NCI-H774 (cell line): Measurements from ENCODE around the gene TREM1.

Experiments used
- DNase-seq: peaks from one replicate; lab custom pipeline; 2025; lab: John Stamatoyannopoulos, UW

TREM1 gene

GRCh38 chr6:41294214-41294872, 7.9 kb upstream of the TREM1 start:
- no peak for DNase-seq

GRCh38 chr6:41291717-41292116, 5.2 kb upstream of the TREM1 start:
- DNase-seq = no peak

GRCh38 chr6:41289815-41290214, 3.3 kb upstream of the TREM1 start:
- DNase-seq = no peak

GRCh38 chr6:41288754-41289129, 2.3 kb upstream of the TREM1 start:
- no peak for DNase-seq

GRCh38 chr6:41288030-41288753, 1.7 kb upstream of the TREM1 start:
- peak; percentile 96 for DNase-seq

- DNase-seq = no peak
Measured at GRCh38 chr6:41284726-41285125, 1.8 kb downstream of the TREM1 start.

GRCh38 chr6:41283600-41283999, 2.9 kb downstream of the TREM1 start:
- DNase-seq = no peak

- DNase-seq = no peak
Measured at GRCh38 chr6:41280381-41281057, 6.0 kb downstream of the TREM1 start.

- DNase-seq = peak; percentile 68
Measured at GRCh38 chr6:41278699-41279405, 7.6 kb downstream of the TREM1 start.

GRCh38 chr6:41277605-41278004, 8.9 kb downstream of the TREM1 start:
- DNase-seq = no peak

- no peak for DNase-seq
Measured at GRCh38 chr6:41275489-41275888, 11.0 kb downstream of the TREM1 start.

GRCh38 chr6:41274256-41274655, 12.2 kb downstream of the TREM1 start:
- no peak for DNase-seq

- no peak for DNase-seq
Measured at GRCh38 chr6:41273714-41274113, 12.8 kb downstream of the TREM1 start.

GRCh38 chr6:41272591-41273240, 13.8 kb downstream of the TREM1 start:
- no peak for DNase-seq

- no peak for DNase-seq
Measured at GRCh38 chr6:41271901-41272395, 14.5 kb downstream of the TREM1 start.

GRCh38 chr6:41269716-41270115, 16.8 kb downstream of the TREM1 start:
- DNase-seq = no peak

- DNase-seq = no peak
Measured at GRCh38 chr6:41269166-41269565, 17.3 kb downstream of the TREM1 start.

GRCh38 chr6:41268478-41268877, 18.0 kb downstream of the TREM1 start:
- no peak for DNase-seq

- DNase-seq = no peak
Measured at GRCh38 chr6:41266541-41266940, 19.9 kb downstream of the TREM1 start.

GRCh38 chr6:41263267-41263666, 23.2 kb downstream of the TREM1 start:
- DNase-seq = no peak

GRCh38 chr6:41262401-41262800, 24.1 kb downstream of the TREM1 start:
- no peak for DNase-seq

GRCh38 chr6:41258196-41258493, 28.3 kb downstream of the TREM1 start:
- no peak for DNase-seq
